Measurements from ENCODE around the gene LY6G6C. TPM values are rescaled to one million over a fixed set of nuclear protein-coding genes. Genes with fewer than 3 reads are reported as not detected.

LY6G6C gene
- total and polyA plus RNA-seq, 2 of the 13 experiments (the other 11 are each of a cell fraction or from before 2014, with no cell fraction given) = 0.15 TPM; not detected in 1

DNA sequence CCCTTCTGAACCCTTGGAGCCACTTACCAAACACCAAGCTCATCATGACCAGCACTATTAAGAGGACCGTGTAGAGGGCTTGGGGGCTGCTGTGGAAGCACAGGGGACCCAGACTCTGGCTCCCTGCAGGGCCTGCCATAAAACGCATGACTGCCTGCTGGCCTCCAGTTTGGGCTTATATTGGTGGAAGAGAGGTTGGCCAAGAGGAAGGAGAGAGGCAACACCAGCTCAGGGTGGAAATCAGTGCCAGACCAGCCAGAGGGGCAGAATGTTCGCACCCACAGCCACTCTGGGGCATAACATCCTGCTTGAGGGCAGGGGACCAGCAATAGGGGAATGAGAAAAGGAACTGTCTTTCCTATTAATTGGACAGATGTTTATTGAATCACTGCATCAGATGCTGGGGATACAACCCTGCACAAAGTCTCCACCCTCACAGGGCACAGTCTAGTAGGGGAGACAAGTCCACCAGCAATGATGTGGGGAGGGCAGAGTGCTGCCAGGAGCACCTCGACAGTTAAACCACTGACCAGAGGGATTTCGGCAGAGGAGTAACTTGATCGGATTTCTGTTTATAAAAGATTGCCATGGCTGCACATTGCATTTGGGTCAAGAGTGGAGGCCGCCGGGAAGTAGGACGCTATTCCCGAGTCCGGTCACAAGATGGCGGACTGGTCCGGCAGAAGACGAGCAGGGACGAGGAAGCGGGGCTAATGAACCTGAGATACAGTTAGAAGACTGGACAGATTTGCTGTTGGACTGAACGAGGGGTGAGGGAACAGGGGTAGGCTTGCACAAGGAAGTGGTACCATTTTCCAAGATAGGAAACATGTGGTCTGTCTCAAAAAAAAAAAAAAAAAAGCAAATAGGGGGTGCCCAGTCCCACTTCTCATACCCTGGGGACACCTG lies 41.1 kb downstream of the LY6G6C start, which contains the start of gene LY6G5C (continued):
- TF ChIP-seq LCORL (IDR thresholded peaks at IDR 0.05) (no peak), LCORL (CRISPR knock-in tag; IDR thresholded peaks at IDR 0.05) (peak; percentile 75), MAZ (IDR thresholded peaks at IDR 0.05; ENCODE audit: borderline replicate concordance, low read depth, low read length) (no peak), MAZ (CRISPR knock-in tag; IDR thresholded peaks at IDR 0.05; ENCODE audit: low read depth) (0 out of 2 replicates have a peak, but pooled peaks have one; percentile 16), ADNP (CRISPR knock-in tag; IDR thresholded peaks at IDR 0.05) (no peak), BHLHE40 (IDR thresholded peaks at IDR 0.05; ENCODE audit: low read length) (0 out of 2 replicates have a peak, but pooled peaks have one; percentile 29), YY1 (IDR thresholded peaks at IDR 0.05; ENCODE audit: insufficient read depth, insufficient replicate concordance, low read depth, low read length) (peak; percentile 72), ZNF652 (CRISPR knock-in tag; IDR thresholded peaks at IDR 0.05; ENCODE audit: borderline replicate concordance, low read depth) (peak; percentile 42; the same call in 1 of the 2 replicates), TAF15 (IDR thresholded peaks at IDR 0.05; ENCODE audit: low read depth, low read length, poor library complexity, severe bottlenecking) (no peak), NCOA5 (CRISPR knock-in tag; IDR thresholded peaks at IDR 0.05) (no peak), ZNF124 (CRISPR knock-in tag; IDR thresholded peaks at IDR 0.05) (0 out of 2 replicates have a peak, but pooled peaks have one; percentile 45), ZNF431 (CRISPR knock-in tag; IDR thresholded peaks at IDR 0.05; ENCODE audit: borderline replicate concordance, low read depth) (no peak), TMF1 (CRISPR knock-in tag; IDR thresholded peaks at IDR 0.05; ENCODE audit: low read depth) (no peak), NR2F6 (IDR thresholded peaks at IDR 0.05) (no peak), NR2F6 (CRISPR knock-in tag; IDR thresholded peaks at IDR 0.05) (peak; percentile 53; the same call in 1 of the 2 replicates), ZNF788 (CRISPR knock-in tag; IDR thresholded peaks at IDR 0.05; ENCODE audit: borderline replicate concordance) (no peak; the same call in 1 of the 2 replicates), GTF2F1 (IDR thresholded peaks at IDR 0.05; ENCODE audit: low read length) (no peak), CBX5 (CRISPR knock-in tag; IDR thresholded peaks at IDR 0.05; ENCODE audit: borderline replicate concordance) (peak; percentile 26; the same call in 1 of the 2 replicates), CREM (IDR thresholded peaks at IDR 0.05) (no peak), CREM (CRISPR knock-in tag; IDR thresholded peaks at IDR 0.05) (no peak), MED8 (CRISPR knock-in tag; IDR thresholded peaks at IDR 0.05; ENCODE audit: insufficient replicate concordance) (no peak), ZNF382 (CRISPR knock-in tag; IDR thresholded peaks at IDR 0.05; ENCODE audit: borderline replicate concordance) (no peak), ZNF205 (CRISPR knock-in tag; IDR thresholded peaks at IDR 0.05) (no peak)
- TF ChIP-seq, protein P1, sequence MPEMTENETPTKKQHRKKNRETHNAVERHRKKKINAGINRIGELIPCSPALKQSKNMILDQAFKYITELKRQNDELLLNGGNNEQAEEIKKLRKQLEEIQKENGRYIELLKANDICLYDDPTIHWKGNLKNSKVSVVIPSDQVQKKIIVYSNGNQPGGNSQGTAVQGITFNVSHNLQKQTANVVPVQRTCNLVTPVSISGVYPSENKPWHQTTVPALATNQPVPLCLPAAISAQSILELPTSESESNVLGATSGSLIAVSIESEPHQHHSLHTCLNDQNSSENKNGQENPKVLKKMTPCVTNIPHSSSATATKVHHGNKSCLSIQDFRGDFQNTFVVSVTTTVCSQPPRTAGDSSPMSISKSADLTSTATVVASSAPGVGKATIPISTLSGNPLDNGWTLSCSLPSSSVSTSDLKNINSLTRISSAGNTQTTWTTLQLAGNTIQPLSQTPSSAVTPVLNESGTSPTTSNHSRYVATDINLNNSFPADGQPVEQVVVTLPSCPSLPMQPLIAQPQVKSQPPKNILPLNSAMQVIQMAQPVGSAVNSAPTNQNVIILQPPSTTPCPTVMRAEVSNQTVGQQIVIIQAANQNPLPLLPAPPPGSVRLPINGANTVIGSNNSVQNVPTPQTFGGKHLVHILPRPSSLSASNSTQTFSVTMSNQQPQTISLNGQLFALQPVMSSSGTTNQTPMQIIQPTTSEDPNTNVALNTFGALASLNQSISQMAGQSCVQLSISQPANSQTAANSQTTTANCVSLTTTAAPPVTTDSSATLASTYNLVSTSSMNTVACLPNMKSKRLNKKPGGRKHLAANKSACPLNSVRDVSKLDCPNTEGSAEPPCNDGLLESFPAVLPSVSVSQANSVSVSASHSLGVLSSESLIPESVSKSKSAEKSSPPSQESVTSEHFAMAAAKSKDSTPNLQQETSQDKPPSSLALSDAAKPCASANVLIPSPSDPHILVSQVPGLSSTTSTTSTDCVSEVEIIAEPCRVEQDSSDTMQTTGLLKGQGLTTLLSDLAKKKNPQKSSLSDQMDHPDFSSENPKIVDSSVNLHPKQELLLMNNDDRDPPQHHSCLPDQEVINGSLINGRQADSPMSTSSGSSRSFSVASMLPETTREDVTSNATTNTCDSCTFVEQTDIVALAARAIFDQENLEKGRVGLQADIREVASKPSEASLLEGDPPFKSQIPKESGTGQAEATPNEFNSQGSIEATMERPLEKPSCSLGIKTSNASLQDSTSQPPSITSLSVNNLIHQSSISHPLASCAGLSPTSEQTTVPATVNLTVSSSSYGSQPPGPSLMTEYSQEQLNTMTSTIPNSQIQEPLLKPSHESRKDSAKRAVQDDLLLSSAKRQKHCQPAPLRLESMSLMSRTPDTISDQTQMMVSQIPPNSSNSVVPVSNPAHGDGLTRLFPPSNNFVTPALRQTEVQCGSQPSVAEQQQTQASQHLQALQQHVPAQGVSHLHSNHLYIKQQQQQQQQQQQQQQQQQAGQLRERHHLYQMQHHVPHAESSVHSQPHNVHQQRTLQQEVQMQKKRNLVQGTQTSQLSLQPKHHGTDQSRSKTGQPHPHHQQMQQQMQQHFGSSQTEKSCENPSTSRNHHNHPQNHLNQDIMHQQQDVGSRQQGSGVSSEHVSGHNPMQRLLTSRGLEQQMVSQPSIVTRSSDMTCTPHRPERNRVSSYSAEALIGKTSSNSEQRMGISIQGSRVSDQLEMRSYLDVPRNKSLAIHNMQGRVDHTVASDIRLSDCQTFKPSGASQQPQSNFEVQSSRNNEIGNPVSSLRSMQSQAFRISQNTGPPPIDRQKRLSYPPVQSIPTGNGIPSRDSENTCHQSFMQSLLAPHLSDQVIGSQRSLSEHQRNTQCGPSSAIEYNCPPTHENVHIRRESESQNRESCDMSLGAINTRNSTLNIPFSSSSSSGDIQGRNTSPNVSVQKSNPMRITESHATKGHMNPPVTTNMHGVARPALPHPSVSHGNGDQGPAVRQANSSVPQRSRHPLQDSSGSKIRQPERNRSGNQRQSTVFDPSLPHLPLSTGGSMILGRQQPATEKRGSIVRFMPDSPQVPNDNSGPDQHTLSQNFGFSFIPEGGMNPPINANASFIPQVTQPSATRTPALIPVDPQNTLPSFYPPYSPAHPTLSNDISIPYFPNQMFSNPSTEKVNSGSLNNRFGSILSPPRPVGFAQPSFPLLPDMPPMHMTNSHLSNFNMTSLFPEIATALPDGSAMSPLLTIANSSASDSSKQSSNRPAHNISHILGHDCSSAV (CRISPR knock-in tag; IDR thresholded peaks at IDR 0.05; ENCODE audit: borderline replicate concordance) = no peak

Measured in HepG2 (cell line).